22Rv1 (cell line): Measurements from ENCODE around the gene DNM2.

Source experiments
- ZFX ChIP-seq: fragments of 450-650 bp; IDR thresholded peaks from 2 replicates; pipeline ENCODE4 v1.6.1; 2017; ENCODE audit warnings: antibody characterized with exemption, borderline replicate concordance
- TF ChIP-seq, protein P1 (sequence below): fragments of 450-650 bp; IDR thresholded peaks from 2 replicates; pipeline ENCODE4 v1.5.1; 2017; ENCODE audit warnings: mild to moderate bottlenecking

DNA sequence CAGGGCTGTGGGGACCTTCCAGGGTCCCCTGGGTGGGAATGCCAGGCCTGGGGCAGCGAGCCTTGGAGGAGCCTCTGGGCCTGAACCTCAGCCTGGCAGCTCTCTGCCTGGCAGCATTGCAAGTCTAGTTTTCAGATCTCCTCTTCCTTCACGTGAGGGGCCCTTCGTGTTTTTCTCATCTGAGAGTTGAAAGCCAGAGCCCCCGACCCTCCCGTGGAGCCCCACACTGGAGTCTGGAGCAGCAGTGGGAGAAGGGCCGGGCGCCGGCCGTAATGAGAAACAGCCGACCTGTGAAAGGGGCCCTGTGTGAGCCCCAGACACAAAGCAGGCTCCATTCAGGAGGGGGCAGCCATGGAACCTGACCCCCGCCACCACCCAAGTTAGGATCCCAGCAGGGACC, 98.8 kb downstream of the DNM2 start:
- TF ChIP-seq, protein P1, sequence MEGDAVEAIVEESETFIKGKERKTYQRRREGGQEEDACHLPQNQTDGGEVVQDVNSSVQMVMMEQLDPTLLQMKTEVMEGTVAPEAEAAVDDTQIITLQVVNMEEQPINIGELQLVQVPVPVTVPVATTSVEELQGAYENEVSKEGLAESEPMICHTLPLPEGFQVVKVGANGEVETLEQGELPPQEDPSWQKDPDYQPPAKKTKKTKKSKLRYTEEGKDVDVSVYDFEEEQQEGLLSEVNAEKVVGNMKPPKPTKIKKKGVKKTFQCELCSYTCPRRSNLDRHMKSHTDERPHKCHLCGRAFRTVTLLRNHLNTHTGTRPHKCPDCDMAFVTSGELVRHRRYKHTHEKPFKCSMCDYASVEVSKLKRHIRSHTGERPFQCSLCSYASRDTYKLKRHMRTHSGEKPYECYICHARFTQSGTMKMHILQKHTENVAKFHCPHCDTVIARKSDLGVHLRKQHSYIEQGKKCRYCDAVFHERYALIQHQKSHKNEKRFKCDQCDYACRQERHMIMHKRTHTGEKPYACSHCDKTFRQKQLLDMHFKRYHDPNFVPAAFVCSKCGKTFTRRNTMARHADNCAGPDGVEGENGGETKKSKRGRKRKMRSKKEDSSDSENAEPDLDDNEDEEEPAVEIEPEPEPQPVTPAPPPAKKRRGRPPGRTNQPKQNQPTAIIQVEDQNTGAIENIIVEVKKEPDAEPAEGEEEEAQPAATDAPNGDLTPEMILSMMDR, result no peak
- no peak for TF ChIP-seq ZFX
